ENCODE data around the gene HSPBAP1. TPM values are rescaled to one million over a fixed set of nuclear protein-coding genes. Genes with fewer than 3 reads are reported as not detected.

The HSPBAP1 gene
- total RNA-seq, 1 experiment from 2014 or later = 9.8 TPM

DNA sequence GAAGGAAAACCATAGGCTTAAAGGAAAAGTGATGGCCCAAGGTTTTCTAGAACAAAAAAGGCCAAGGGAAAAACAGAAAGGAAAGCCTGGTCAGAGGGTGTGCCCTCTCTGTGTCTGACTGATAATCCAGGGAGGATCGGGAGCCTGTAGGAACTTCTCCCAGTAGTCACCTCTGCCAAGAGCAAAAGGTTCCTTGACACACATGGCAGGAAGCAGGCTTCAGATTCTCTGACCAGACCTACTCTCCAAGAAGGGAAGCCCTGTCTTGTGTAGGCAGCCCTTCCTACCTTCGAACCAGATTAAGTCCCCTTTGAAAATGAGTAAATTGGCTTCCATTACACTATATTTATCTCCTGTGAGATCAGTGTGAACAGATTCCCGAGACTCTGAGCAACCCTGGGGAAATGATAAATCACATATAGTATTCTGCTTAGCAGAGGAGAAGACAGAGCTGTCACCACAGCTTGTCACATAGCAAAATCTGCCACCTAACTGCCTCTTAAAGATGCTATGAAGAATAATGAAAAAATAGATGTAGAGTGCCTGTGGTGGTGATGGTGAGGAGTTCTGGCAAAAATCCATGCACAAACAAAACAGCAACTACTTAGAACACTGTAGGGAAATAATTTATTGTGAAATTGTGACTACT, 74.2 kb downstream of the HSPBAP1 start:
- H3K23ac ChIP-seq (ENCODE audit: insufficient read length, low read depth, low read length) = no peak overlapping the region
- H3K9ac ChIP-seq (ENCODE audit: extremely low read depth, insufficient read length, low read length) = no peak overlapping the region
- no CpG with 5 or more reads among the region's 3 CpGs for WGBS (ENCODE audit: extremely low coverage, insufficient read length, low lambda C conversion rate)
- H3K18ac ChIP-seq (ENCODE audit: insufficient read length, low read depth, low read length) = no peak overlapping the region
- no peak overlapping the region for H2BK5ac ChIP-seq (ENCODE audit: insufficient read length, low read length)
- no peak overlapping the region for H3K14ac ChIP-seq (ENCODE audit: insufficient read depth, low read length)
- no peaks in the 10 kb centered on the region for H3K4me1 ChIP-seq (ENCODE audit: insufficient read depth, low read length)
- H3K4me1 Mint-ChIP-seq = no peaks in the 10 kb centered on the region
- H3K36me3 Mint-ChIP-seq (ENCODE audit: insufficient read depth in 1 of 3, low read depth in 3 of 3) = peaks cover 2 to 29% (median 16%) of the 10 kb centered on the region in 3 experiments; a peak in 5 of 7 replicates
- no peaks in the 10 kb centered on the region for H3K9me3 ChIP-seq (ENCODE audit: control insufficient read depth, low read depth, low read length)
- H3K27ac ChIP-seq (ENCODE audit: insufficient read length, low read depth, low read length) = no peak overlapping the region
- H2BK20ac ChIP-seq (ENCODE audit: low read depth, low read length, poor library complexity, severe bottlenecking) = no peak overlapping the region
- peaks cover 7 to 10% of the 10 kb centered on the region in 2 experiments; a peak in 3 of 5 replicates for H3K9me3 Mint-ChIP-seq
- no peaks in the 10 kb centered on the region for H3K23me2 ChIP-seq (ENCODE audit: insufficient read length, low read depth, low read length, poor library complexity, severe bottlenecking)
- H4K5ac ChIP-seq (ENCODE audit: insufficient read length, low read depth, low read length) = no peak overlapping the region
- no peaks in the 10 kb centered on the region for H3K27me3 Mint-ChIP-seq (ENCODE audit: low read depth)
- H3K79me1 ChIP-seq (ENCODE audit: insufficient read depth, low read depth, low read length, poor library complexity, severe bottlenecking) = no peaks in the 10 kb centered on the region
- no peak overlapping the region for H3T11ph ChIP-seq (ENCODE audit: low read length)
- no peaks in the 10 kb centered on the region for H4K20me1 ChIP-seq (ENCODE audit: control insufficient read depth, insufficient read depth, insufficient read length)
- no peak overlapping the region for H4K8ac ChIP-seq (replicated peaks; ENCODE audit: insufficient read length, low read depth, low read length)
- H3K79me2 ChIP-seq (ENCODE audit: insufficient read depth, low read length) = no peaks in the 10 kb centered on the region
- no peak overlapping the region for H2BK120ac ChIP-seq (ENCODE audit: low read depth, low read length, poor library complexity, severe bottlenecking)
- H3K27ac Mint-ChIP-seq = no peak overlapping the region
- DNase-seq = no peak
- TF ChIP-seq, protein P1, sequence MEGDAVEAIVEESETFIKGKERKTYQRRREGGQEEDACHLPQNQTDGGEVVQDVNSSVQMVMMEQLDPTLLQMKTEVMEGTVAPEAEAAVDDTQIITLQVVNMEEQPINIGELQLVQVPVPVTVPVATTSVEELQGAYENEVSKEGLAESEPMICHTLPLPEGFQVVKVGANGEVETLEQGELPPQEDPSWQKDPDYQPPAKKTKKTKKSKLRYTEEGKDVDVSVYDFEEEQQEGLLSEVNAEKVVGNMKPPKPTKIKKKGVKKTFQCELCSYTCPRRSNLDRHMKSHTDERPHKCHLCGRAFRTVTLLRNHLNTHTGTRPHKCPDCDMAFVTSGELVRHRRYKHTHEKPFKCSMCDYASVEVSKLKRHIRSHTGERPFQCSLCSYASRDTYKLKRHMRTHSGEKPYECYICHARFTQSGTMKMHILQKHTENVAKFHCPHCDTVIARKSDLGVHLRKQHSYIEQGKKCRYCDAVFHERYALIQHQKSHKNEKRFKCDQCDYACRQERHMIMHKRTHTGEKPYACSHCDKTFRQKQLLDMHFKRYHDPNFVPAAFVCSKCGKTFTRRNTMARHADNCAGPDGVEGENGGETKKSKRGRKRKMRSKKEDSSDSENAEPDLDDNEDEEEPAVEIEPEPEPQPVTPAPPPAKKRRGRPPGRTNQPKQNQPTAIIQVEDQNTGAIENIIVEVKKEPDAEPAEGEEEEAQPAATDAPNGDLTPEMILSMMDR (conservative IDR thresholded peaks at IDR 0.05) = no peak
- H3K4ac ChIP-seq (ENCODE audit: low read depth, low read length) = no peak overlapping the region
- H2BK12ac ChIP-seq (ENCODE audit: insufficient read length, low read depth, low read length) = no peak overlapping the region
- H2AFZ ChIP-seq (ENCODE audit: low read length) = no peak overlapping the region
- no peak overlapping the region for H2AK5ac ChIP-seq (ENCODE audit: insufficient read length, low read length)
- no peak overlapping the region for H3K56ac ChIP-seq (ENCODE audit: insufficient read length, low read depth, low read length)
- H3K27me3 ChIP-seq (ENCODE audit: insufficient read depth, low read length) = no peaks in the 10 kb centered on the region
- H4K91ac ChIP-seq (ENCODE audit: insufficient read length, low read depth, low read length) = no peak overlapping the region
- no peak overlapping the region for H2BK15ac ChIP-seq (ENCODE audit: low read depth, low read length)
- no peak overlapping the region for H3K4me3 Mint-ChIP-seq
- H3K4me2 ChIP-seq (ENCODE audit: insufficient read depth, insufficient read length, low read length) = no peak overlapping the region

Data from H9 (cell line).